ENCODE results near the gene USP3.

GRCh38 chr15:63539521-63539920 is 35.1 kb downstream of the USP3 start:
- TF ChIP-seq CTCF (IDR thresholded peaks at IDR 0.05): no peak
- no peak for TF ChIP-seq EP300 (IDR thresholded peaks at IDR 0.05)

Measured in gastroesophageal sphincter (tissue), 3 donors.